Astrocyte of the cerebellum (primary cell): ENCODE measurements around the gene TSHZ2.
"Not testable (repeated sequence)": the region's sequence is repeated elsewhere in the genome, so short reads cannot be mapped to it uniquely, and the experiment has no call there.

Experiments
- DNase-seq: peaks from one replicate; pipeline ENCODE4 v3.0.0-alpha.2; 2011; ENCODE audit warnings: low read depth
- H3K4me3 ChIP-seq: 2 replicates; pipeline ENCODE4 v1.5.1; 2011; ENCODE audit warnings: mild to moderate bottlenecking, low read depth, low read length, moderate library complexity
- CTCF ChIP-seq: IDR thresholded peaks from 2 replicates; pipeline ENCODE4 v1.5.1; 2012; ENCODE audit warnings: low read length, low read depth, moderate library complexity, mild to moderate bottlenecking; ENCODE audit errors: missing control alignments
- in situ Hi-C: cut with HindIII; loops from 2 replicates; pipeline ENCODE4 v1.10.0; 2017; ENCODE audit warnings: low sequenced_read_pairs

Gene TSHZ2

GRCh38 chr20:53019464-53019863 lies 47.3 kb downstream of the TSHZ2 start:
- in situ Hi-C loops = no loop called here
- no peak for TF ChIP-seq CTCF
- no peak overlapping the region for H3K4me3 ChIP-seq
- no peak for DNase-seq

DNA sequence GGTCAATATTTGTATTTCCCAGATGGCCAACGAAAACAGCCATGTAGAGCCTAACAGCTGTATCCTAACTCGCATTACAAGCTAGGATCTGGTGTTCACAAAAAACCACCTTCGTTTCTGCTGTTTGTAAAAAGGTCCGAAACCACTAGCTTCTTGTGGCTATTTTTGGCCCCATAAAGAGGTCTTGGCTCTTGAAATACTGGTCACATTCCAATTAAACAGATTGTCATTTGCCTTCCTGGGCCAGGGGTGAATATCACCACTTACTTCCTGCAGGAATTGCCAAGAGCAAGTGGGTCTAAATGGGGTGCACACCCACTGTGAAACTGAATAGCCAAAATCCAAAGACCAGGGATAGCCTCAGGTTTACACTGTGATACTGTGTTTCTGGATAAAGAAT lies 48.2 kb downstream of the TSHZ2 start:
- in situ Hi-C loops = no loop called here
- H3K4me3 ChIP-seq = no peak overlapping the region
- no peak for DNase-seq
- TF ChIP-seq CTCF = no peak

DNA sequence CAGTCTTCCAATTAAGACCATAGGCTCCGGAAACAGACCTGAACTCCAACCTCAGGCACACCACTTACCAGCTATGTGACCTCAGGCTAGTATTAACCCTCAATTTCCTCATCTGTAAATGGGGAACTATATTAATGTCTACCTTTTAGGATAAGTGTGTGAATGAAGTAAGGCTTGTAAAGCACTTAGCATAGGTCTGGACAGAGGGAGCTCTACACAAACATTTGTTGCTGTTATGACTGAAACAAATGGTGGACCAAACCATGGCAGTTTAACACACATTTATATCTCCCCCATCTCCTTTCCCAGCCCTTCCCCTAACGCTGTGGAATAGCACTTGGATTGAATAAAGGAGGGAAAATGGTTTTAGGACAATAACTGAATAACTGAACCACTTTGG lies 48.7 kb downstream of the TSHZ2 start:
- DNase-seq = no peak
- TF ChIP-seq CTCF = no peak
- no peak overlapping the region for H3K4me3 ChIP-seq
- in situ Hi-C loops = no loop called here

DNA sequence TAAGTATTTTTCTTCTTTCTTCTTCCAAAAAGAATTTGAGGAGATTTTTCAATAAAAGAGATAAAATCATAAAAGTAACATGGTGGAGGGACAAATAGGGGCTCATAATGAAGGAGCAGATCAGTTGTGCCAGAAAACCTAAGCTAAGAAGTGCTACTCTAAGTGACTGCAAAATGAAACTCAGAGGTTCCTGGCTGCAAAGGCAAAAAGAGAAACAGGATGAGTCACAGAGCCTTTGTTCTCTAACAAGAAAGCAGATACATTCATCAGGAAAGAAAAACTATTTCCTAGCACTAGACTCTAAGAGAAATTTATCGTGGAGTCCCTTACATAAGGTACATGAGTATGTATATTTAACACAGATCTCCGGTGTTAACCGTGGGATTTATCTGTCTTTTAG lies 49.8 kb downstream of the TSHZ2 start:
- in situ Hi-C loops = no loop called here
- no peak for TF ChIP-seq CTCF
- no peak for DNase-seq
- no peak overlapping the region for H3K4me3 ChIP-seq

GRCh38 chr20:53023732-53024520 lies 51.8 kb downstream of the TSHZ2 start:
- TF ChIP-seq CTCF = no peak
- no peak overlapping the region for H3K4me3 ChIP-seq
- DNase-seq = no peak
- in situ Hi-C loops = no loop called here

DNA sequence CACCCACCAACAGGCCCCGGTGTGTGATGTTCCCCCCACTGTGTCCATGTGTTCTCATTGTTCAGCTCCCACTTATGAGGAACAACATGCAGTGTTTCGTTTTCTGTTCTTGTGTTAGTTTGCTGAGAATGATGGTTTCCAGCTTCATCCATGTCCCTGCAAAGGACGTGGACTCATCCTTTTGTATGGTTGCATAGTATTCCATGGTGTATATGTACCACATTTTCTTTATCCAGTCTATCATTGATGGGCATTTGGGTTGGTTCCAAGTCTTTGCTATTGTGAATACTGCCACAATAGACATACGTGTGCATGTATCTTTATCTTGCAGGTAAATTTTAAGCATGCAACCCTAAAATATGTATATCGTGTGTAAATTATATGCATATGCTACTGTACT lies 52.5 kb downstream of the TSHZ2 start:
- H3K4me3 ChIP-seq, in situ Hi-C loops, DNase-seq: not testable (repeated sequence)

DNA sequence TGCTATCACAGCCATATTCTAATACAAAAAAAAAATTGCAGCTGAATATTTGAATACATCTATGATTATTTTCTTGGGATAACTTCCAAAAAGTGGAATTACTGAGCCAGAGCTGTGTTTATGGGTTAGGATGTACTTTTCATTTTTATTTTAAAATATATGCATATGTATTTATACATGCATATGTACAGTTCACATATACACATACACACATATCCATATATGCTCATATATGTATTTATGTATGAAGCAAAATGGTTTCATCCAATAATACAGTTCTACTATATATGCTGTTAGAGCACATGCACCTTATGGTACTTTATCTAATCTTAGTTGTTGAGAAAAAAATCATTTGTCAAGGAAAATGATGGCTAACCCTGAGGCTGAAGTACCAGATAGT lies 54.9 kb downstream of the TSHZ2 start:
- DNase-seq = no peak
- no peak for TF ChIP-seq CTCF
- H3K4me3 ChIP-seq = no peak overlapping the region
- in situ Hi-C loops = no loop called here
